GM18498 (cell line): Measurements from ENCODE around the gene SUGT1.

Experiments used
- ATAC-seq: cut with Tn5 transposase; IDR thresholded peaks from one replicate; pipeline ENCODE4 v1.9.1; 2021; ENCODE audit warnings: mild to moderate bottlenecking, moderate library complexity; ENCODE audit not compliant: unreplicated experiment

Gene SUGT1

DNA sequence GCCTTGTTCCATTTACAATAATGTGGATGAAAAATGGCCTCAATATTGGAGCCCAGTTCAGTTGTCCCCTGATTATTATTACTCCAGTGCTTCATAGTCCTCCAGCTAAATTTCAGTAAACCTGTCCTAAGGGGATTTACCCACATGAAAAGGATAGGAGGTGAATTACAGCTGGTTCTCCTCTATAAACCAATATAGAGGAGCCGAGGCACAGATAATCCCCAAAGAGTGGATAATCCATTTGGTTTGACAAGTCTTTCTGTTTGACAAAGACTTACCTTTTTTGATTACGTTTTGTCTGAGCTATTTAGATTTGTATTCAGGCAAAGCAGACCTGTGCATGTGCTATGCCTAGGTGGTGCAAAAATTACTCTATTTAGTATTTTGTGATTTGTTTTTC lies 84.3 kb downstream of the SUGT1 start:
- ATAC-seq = no peak

DNA sequence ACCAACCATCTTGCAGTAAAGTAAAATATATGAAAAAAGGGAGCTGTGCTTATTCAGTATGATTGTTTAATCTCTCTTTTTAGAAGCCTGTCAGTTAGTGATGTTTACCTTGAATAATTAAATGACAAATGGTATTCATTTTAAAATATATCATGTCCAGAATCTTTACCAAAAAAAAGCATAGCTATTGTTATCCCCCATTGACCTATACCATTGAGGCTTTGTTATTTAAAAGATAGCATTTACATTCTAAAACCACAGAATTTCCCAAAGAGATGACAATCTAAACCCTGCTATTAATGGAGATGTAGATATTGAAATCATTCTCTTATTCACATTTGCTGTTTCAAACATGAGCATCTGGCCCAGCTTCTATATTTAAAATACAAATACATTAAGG lies 84.8 kb downstream of the SUGT1 start:
- ATAC-seq = no peak

- ATAC-seq = no peak
Measured at GRCh38 chr13:52737965-52738364, 85.3 kb downstream of the SUGT1 start.

DNA sequence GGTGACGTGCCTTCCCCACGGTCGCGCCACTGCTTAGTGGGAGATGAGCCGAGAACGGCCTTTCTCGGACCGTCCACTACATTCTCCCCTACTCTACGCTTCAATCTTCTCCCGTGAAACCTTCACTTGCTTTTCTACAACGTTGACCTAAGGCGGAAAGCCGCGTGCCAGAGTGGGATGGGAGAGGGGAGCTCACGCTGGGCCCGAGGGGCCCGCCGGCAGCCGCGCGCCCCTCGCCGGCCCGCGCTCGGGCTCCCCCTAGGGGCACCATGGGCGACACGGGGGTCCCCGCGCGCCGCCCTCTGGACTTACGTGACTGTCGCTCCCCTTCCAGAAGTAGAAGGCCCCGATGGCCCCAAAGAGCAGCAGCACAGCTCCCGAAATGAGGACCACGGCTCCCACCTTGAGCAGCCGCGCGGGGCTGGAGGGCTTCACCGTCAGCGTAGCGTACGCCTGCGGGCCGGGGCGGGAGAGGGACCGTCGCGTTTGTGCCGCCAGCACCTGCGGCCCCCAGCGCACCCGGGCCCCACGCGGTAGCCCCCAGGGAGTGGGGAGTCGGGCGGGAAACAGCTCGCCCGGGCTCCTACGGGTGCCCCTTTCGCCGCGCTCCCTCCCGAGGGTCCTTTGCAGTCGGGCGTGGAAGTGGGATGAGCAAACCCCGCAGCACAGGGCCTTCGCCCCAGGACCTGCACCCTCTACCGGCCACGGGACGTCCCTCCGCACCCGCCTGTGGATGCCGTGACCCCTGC lies 86.3 kb downstream of the SUGT1 start:
- ATAC-seq = peak; percentile 72

- ATAC-seq = no peak
Measured at GRCh38 chr13:52739468-52740071, 86.9 kb downstream of the SUGT1 start, which contains the start of gene CNMD. Gene CNMD (minus strand): TSS chr13:52739820. CDS start chr13:52739701, 119 bp downstream.

- ATAC-seq = no peak
Measured at GRCh38 chr13:52743569-52743968, 90.9 kb downstream of the SUGT1 start.

DNA sequence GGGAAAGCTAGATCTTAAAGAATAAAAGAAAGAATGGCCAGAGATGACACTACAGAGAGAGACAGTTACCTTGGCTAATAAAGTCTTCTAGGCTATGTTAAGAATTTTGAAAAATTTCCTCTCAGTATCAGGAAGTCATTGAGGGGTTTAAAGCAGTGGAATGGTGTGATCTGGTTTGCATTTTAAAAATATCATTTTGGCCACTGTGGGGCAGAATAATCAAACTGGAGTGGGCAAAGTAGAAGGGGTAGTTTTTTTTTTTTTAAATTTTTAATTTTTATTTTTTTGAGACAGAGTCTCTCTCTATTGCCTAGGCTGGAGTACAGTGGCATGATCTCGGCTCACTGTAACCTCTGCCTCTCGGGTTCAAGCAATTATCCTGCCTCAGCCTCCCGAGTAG lies 91.4 kb downstream of the SUGT1 start:
- ATAC-seq = no peak

GRCh38 chr13:52744842-52745375 lies 92.3 kb downstream of the SUGT1 start:
- no peak for ATAC-seq

GRCh38 chr13:52746141-52746540 lies 93.5 kb downstream of the SUGT1 start:
- no peak for ATAC-seq

GRCh38 chr13:52749419-52749818 lies 96.8 kb downstream of the SUGT1 start:
- no peak for ATAC-seq
